ENCODE data around the gene PTPRN2. TPM values are rescaled to one million over a fixed set of nuclear protein-coding genes. Genes with fewer than 3 reads are reported as not detected.

Gene PTPRN2
- polyA plus RNA-seq, 1 donor, result 1.7 TPM

GRCh38 chr7:158489462-158490155 lies 98.0 kb downstream of the PTPRN2 start:
- DNase-seq (ENCODE audit: low read depth), result no peak

- DNase-seq (ENCODE audit: low read depth), result no peak
Measured at GRCh38 chr7:158488181-158488971, 99.2 kb downstream of the PTPRN2 start.

GRCh38 chr7:158487631-158488151 lies 99.9 kb downstream of the PTPRN2 start:
- no peak for DNase-seq (ENCODE audit: low read depth)

- no peak for DNase-seq (ENCODE audit: low read depth)
Measured at GRCh38 chr7:158486919-158487318, 100.7 kb downstream of the PTPRN2 start.

GRCh38 chr7:158484801-158485531 lies 102.7 kb downstream of the PTPRN2 start:
- no peak for DNase-seq (ENCODE audit: low read depth)

GRCh38 chr7:158482480-158482879 lies 105.1 kb downstream of the PTPRN2 start:
- DNase-seq (ENCODE audit: low read depth), result no peak

GRCh38 chr7:158479664-158480025 lies 108.0 kb downstream of the PTPRN2 start:
- no peak for DNase-seq (ENCODE audit: low read depth)

GRCh38 chr7:158479021-158479663 lies 108.5 kb downstream of the PTPRN2 start:
- no peak for DNase-seq (ENCODE audit: low read depth)

- no peak for DNase-seq (ENCODE audit: low read depth)
Measured at GRCh38 chr7:158477866-158478265, 109.8 kb downstream of the PTPRN2 start.

- no peak for DNase-seq (ENCODE audit: low read depth)
Measured at GRCh38 chr7:158476331-158476932, 111.2 kb downstream of the PTPRN2 start.

GRCh38 chr7:158475679-158476052 lies 112.0 kb downstream of the PTPRN2 start:
- no peak for DNase-seq (ENCODE audit: low read depth)

GRCh38 chr7:158475036-158475678 lies 112.5 kb downstream of the PTPRN2 start:
- no peak for DNase-seq (ENCODE audit: low read depth)

GRCh38 chr7:158474488-158474887 lies 113.1 kb downstream of the PTPRN2 start:
- no peak for DNase-seq (ENCODE audit: low read depth)

- no peak for DNase-seq (ENCODE audit: low read depth)
Measured at GRCh38 chr7:158473946-158474345, 113.7 kb downstream of the PTPRN2 start.

- no peak for DNase-seq (ENCODE audit: low read depth)
Measured at GRCh38 chr7:158473221-158473620, 114.4 kb downstream of the PTPRN2 start.

GRCh38 chr7:158472596-158472995 lies 115.0 kb downstream of the PTPRN2 start:
- DNase-seq (ENCODE audit: low read depth), result no peak

- DNase-seq (ENCODE audit: low read depth), result no peak
Measured at GRCh38 chr7:158471716-158472115, 115.9 kb downstream of the PTPRN2 start.

GRCh38 chr7:158470336-158470735 lies 117.3 kb downstream of the PTPRN2 start:
- no peak for DNase-seq (ENCODE audit: low read depth)

GRCh38 chr7:158469396-158470051 lies 118.1 kb downstream of the PTPRN2 start:
- DNase-seq (ENCODE audit: low read depth), result no peak

- DNase-seq (ENCODE audit: low read depth), result no peak
Measured at GRCh38 chr7:158468700-158469296, 118.8 kb downstream of the PTPRN2 start.
